Liver (tissue), 3 donors: ENCODE results near the gene GLI3.

ENCODE experiments used
- ATF3 ChIP-seq: IDR thresholded peaks from 2 replicates; pipeline ENCODE4 v1.6.1; 2016; ENCODE audit warnings: antibody characterized with exemption
- CTCF ChIP-seq: fragments of 150-350 bp; IDR thresholded peaks from 2 replicates; pipeline ENCODE4 v1.5.1; 2017; ENCODE audit warnings: improper control_type of control experiment, low read depth, low read length; ENCODE audit not compliant: missing input control
- FOXA1 ChIP-seq: IDR thresholded peaks from 2 replicates; pipeline ENCODE4 v1.6.1; 2016; ENCODE audit warnings: antibody characterized with exemption
- FOXA2 ChIP-seq: IDR thresholded peaks from 2 replicates; pipeline ENCODE4 v1.6.1; 2016; ENCODE audit warnings: antibody characterized with exemption
- GABPA ChIP-seq, 2 donors: IDR thresholded peaks in 1 of 2; conservative IDR thresholded peaks in 1 of 2; 2 replicates each; pipeline ENCODE4 v1.6.1; 2016; ENCODE audit warnings: antibody characterized with exemption in 2 of 2, mild to moderate bottlenecking in 1 of 2, moderate library complexity in 1 of 2
- HNF4G ChIP-seq: IDR thresholded peaks from 2 replicates; pipeline ENCODE4 v1.6.1; 2016; ENCODE audit warnings: antibody characterized with exemption
- JUND ChIP-seq, 2 donors: IDR thresholded peaks; 2 replicates each; pipeline ENCODE4 v1.6.1; 2016; ENCODE audit warnings: antibody characterized with exemption in 2 of 2
- MAX ChIP-seq: IDR thresholded peaks from 2 replicates; pipeline ENCODE4 v1.6.1; 2016; ENCODE audit warnings: antibody characterized with exemption
- NR2F2 ChIP-seq: IDR thresholded peaks from 2 replicates; pipeline ENCODE4 v1.6.1; 2016; ENCODE audit warnings: antibody characterized with exemption
- RAD21 ChIP-seq, 2 donors: IDR thresholded peaks; 2 replicates each; pipeline ENCODE4 v1.6.1; 2016; ENCODE audit warnings: antibody characterized with exemption in 2 of 2, mild to moderate bottlenecking in 2 of 2
- REST ChIP-seq: IDR thresholded peaks from 2 replicates; pipeline ENCODE4 v1.6.1; 2016; ENCODE audit warnings: antibody characterized with exemption, mild to moderate bottlenecking
- SP1 ChIP-seq: IDR thresholded peaks from 2 replicates; pipeline ENCODE4 v1.6.1; 2018; ENCODE audit warnings: antibody characterized with exemption, mild to moderate bottlenecking
- YY1 ChIP-seq: IDR thresholded peaks from 2 replicates; pipeline ENCODE4 v1.6.1; 2016; ENCODE audit warnings: antibody characterized with exemption, mild to moderate bottlenecking
- ZBTB33 ChIP-seq: IDR thresholded peaks from 2 replicates; pipeline ENCODE4 v1.6.1; 2016; ENCODE audit warnings: antibody characterized with exemption
- donor health status: healthy.
- donor health status: healthy.

- no peak for TF ChIP-seq CTCF
- no peak for TF ChIP-seq MAX
- TF ChIP-seq GABPA (IDR thresholded peaks at IDR 0.05 in 1 of 2, conservative IDR thresholded peaks at IDR 0.05 in 1 of 2) = no peak
- no peak for TF ChIP-seq REST
- TF ChIP-seq RAD21 (IDR thresholded peaks at IDR 0.05) = no peak
- no peak for TF ChIP-seq FOXA1
- TF ChIP-seq ZBTB33 = no peak
- no peak for TF ChIP-seq SP1
- TF ChIP-seq JUND (IDR thresholded peaks at IDR 0.05) = no peak
- TF ChIP-seq YY1 = no peak
- TF ChIP-seq ATF3 = no peak
- no peak for TF ChIP-seq HNF4G
- no peak for TF ChIP-seq NR2F2
- no peak for TF ChIP-seq FOXA2
Measured at GRCh38 chr7:42248579-42248978, 11.6 kb upstream of the GLI3 start.
